ENCODE measurements around the gene MSLN.

- TF ChIP-seq CTCF (conservative IDR thresholded peaks at IDR 0.05; ENCODE audit: low read depth, low read length) (no peak), EZH2 (IDR thresholded peaks at IDR 0.05; ENCODE audit: borderline replicate concordance, low read depth, low read length, poor library complexity, severe bottlenecking) (no peak)
These were observed 27.5 kb downstream of the MSLN start, which contains the start of gene RPUSD1 for GRCh38 chr16:787978-788398.

Measured in A673 (cell line).